Measurements from ENCODE around the gene ELAPOR1. TPM values are rescaled to one million over a fixed set of nuclear protein-coding genes. Genes with fewer than 3 reads are reported as not detected.

The ELAPOR1 gene
- total and polyA plus RNA-seq, 2 donors (not counting 3 experiments of a cell fraction or from before 2014, with no cell fraction given), result 1.0 to 1.1 TPM

DNA sequence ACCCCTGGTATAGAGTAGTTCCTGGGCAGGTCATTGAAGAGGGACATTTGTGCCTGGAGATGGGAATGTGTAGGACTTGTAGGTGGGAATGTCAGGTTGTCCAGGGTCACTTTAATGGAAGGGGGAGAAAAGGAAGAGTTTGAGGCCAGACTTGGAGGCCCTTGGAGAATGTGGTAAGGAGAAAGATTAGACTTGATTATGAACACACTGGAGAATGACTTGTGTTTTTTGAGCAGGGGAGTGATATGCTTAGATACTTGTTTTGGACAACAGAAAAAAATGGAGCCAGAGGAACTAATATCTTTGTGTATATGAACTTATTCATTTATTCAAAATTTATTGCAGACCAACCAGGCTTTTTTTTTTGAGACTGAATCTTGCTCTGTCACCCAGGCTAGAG lies 17.9 kb downstream of the ELAPOR1 start:
- H2AFZ ChIP-seq (ENCODE audit: low read depth, low read length), result no peak overlapping the region
- H3K36me3 ChIP-seq (ENCODE audit: control insufficient read depth in 2 of 2, extremely low read depth in 1 of 2, insufficient read depth in 2 of 2, low read length in 2 of 2), result no peaks in the 10 kb centered on the region
- no peak overlapping the region for H3K4me3 ChIP-seq (replicated peaks in 1 of 3; ENCODE audit: insufficient read depth in 1 of 3, low read depth in 1 of 3, low read length in 3 of 3)
- H3K9me1 ChIP-seq (replicated peaks; ENCODE audit: control insufficient read depth, extremely low read depth, insufficient read depth, low read length), result no peaks in the 10 kb centered on the region
- H3K27ac ChIP-seq (ENCODE audit: insufficient read depth, low read depth, low read length), result no peak overlapping the region
- H4K20me1 ChIP-seq (replicated peaks; ENCODE audit: control insufficient read depth, extremely low read depth, insufficient read depth, low read length), result no peaks in the 10 kb centered on the region
- no peaks in the 10 kb centered on the region for H3K4me1 ChIP-seq (ENCODE audit: control insufficient read depth, extremely low read depth, insufficient read depth, low read length)
- H3K79me2 ChIP-seq (ENCODE audit: control insufficient read depth, insufficient read depth, low read length), result no peaks in the 10 kb centered on the region
- POLR2A ChIA-PET, result no interaction called here
- dilution Hi-C loops (cut with MboI; ENCODE audit: extremely low pct_ligation_motif_present, low sequenced_read_pairs), result no loop called here
- no TSS peak for BruUV-seq (replicated peaks)
- CTCF ChIA-PET, result interaction anchor here (1.4 kb wide), 1 partner anchor 11 kb away, joined by 3 read pairs; no protein-coding TSS in a partner anchor
- TF ChIP-seq FOS (IDR thresholded peaks at IDR 0.05; ENCODE audit: borderline replicate concordance, insufficient read depth, low read length) (no peak), POLR2AphosphoS5 (IDR thresholded peaks at IDR 0.05; ENCODE audit: insufficient read depth, low read depth, low read length) (no peak), MYC (IDR thresholded peaks at IDR 0.05; ENCODE audit: low read depth, low read length) (no peak), EZH2 (IDR thresholded peaks at IDR 0.05; ENCODE audit: borderline replicate concordance, low read depth, low read length, severe bottlenecking) (no peak), JUN (IDR thresholded peaks at IDR 0.05; ENCODE audit: borderline replicate concordance, insufficient read depth, insufficient read length, low read depth) (no peak), GATA2 (IDR thresholded peaks at IDR 0.05; ENCODE audit: insufficient read depth, insufficient read length, low read depth, low read length) (no peak), POLR2A (IDR thresholded peaks at IDR 0.05; ENCODE audit: low read depth, low read length) (no peak)
- TF ChIP-seq, protein P1, sequence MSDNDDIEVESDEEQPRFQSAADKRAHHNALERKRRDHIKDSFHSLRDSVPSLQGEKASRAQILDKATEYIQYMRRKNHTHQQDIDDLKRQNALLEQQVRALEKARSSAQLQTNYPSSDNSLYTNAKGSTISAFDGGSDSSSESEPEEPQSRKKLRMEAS (IDR thresholded peaks at IDR 0.05; ENCODE audit: insufficient read depth, insufficient read length), result no peak
- TF ChIP-seq, protein P2, sequence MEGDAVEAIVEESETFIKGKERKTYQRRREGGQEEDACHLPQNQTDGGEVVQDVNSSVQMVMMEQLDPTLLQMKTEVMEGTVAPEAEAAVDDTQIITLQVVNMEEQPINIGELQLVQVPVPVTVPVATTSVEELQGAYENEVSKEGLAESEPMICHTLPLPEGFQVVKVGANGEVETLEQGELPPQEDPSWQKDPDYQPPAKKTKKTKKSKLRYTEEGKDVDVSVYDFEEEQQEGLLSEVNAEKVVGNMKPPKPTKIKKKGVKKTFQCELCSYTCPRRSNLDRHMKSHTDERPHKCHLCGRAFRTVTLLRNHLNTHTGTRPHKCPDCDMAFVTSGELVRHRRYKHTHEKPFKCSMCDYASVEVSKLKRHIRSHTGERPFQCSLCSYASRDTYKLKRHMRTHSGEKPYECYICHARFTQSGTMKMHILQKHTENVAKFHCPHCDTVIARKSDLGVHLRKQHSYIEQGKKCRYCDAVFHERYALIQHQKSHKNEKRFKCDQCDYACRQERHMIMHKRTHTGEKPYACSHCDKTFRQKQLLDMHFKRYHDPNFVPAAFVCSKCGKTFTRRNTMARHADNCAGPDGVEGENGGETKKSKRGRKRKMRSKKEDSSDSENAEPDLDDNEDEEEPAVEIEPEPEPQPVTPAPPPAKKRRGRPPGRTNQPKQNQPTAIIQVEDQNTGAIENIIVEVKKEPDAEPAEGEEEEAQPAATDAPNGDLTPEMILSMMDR (IDR thresholded peaks at IDR 0.05; ENCODE audit: extremely low read depth in 1 of 2, insufficient read depth in 1 of 2, low read depth in 1 of 2, low read length in 2 of 2), result no peak
- H3K9me3 ChIP-seq (replicated peaks; ENCODE audit: control insufficient read depth, insufficient read depth, low read length), result no peaks in the 10 kb centered on the region
- intact Hi-C loops (cut with micrococcal nuclease), result loop anchor here (2.0 kb wide), 1 partner anchor 19 kb away; a partner anchor contains a TSS
- H3K9ac ChIP-seq (replicated peaks; ENCODE audit: extremely low read depth, insufficient read depth, low read length), result no peak overlapping the region
- H3K27me3 ChIP-seq (ENCODE audit: control insufficient read depth in 2 of 2, insufficient read depth in 2 of 2, low read length in 2 of 2), result peaks cover 0 to 3% of the 10 kb centered on the region in 2 experiments
- no peak for DNase-seq (ENCODE audit: low read depth, low spot score)
- no peak overlapping the region for H3K4me2 ChIP-seq (ENCODE audit: insufficient read depth, low read length)
- no peak for FAIRE-seq
